ENCODE results near the gene TAF4.

The TAF4 gene

GRCh38 chr20:62047666-62048345 is 17.9 kb downstream of the TAF4 start:
- DNase-seq = peak in 3 of 10 donors; percentile 28 to 71 (median 32)
- intact Hi-C loops (cut with DNase I) = no loop called here

GRCh38 chr20:62046431-62046830 is 19.2 kb downstream of the TAF4 start:
- intact Hi-C loops (cut with DNase I) = no loop called here
- DNase-seq = peak in 2 of 10 donors; percentile 47 to 56

GRCh38 chr20:62045529-62046285 is 20.0 kb downstream of the TAF4 start:
- intact Hi-C loops (cut with DNase I) = no loop called here
- DNase-seq = peak in 2 of 10 donors; percentile 61 to 69

- DNase-seq = peak in 2 of 10 donors; percentile 53 to 77
- intact Hi-C loops (cut with DNase I) = no loop called here
Observed at GRCh38 chr20:62045118-62045517, 20.6 kb downstream of the TAF4 start.

GRCh38 chr20:62044631-62045030 is 21.1 kb downstream of the TAF4 start:
- intact Hi-C loops (cut with DNase I) = no loop called here
- peak in 2 of 10 donors; percentile 15 to 66 for DNase-seq

GRCh38 chr20:62043131-62043914 is 22.4 kb downstream of the TAF4 start:
- peak in 2 of 10 donors; percentile 40 to 59 for DNase-seq
- intact Hi-C loops (cut with DNase I) = no loop called here

- intact Hi-C loops (cut with DNase I) = no loop called here
- DNase-seq = peak in 2 of 10 donors; percentile 51 to 61
Observed at GRCh38 chr20:62042025-62042820, 23.5 kb downstream of the TAF4 start.

GRCh38 chr20:62040933-62041332 is 24.7 kb downstream of the TAF4 start:
- DNase-seq = peak in 1 of 10 donors; percentile 67
- intact Hi-C loops (cut with DNase I) = no loop called here

- intact Hi-C loops (cut with DNase I) = no loop called here
- peak in 4 of 10 donors; percentile 17 to 85 (median 56) for DNase-seq
Observed at GRCh38 chr20:62040381-62040922, 25.2 kb downstream of the TAF4 start.

GRCh38 chr20:62039738-62040137 is 25.9 kb downstream of the TAF4 start:
- intact Hi-C loops (cut with DNase I) = no loop called here

GRCh38 chr20:62032609-62033368 is 32.9 kb downstream of the TAF4 start:
- intact Hi-C loops (cut with DNase I) = no loop called here
- DNase-seq = no peak

More at GRCh38 chr20:62039738-62040137, 25.9 kb downstream of the TAF4 start:
- DNase-seq = no peak

- DNase-seq = peak in 1 of 10 donors; percentile 13
- intact Hi-C loops (cut with DNase I) = no loop called here
Observed at GRCh38 chr20:62031462-62032092, 34.1 kb downstream of the TAF4 start.

GRCh38 chr20:62030834-62031434 is 34.7 kb downstream of the TAF4 start:
- intact Hi-C loops (cut with DNase I) = no loop called here

GRCh38 chr20:62030357-62030756 is 35.3 kb downstream of the TAF4 start:
- DNase-seq = no peak
- intact Hi-C loops (cut with DNase I) = no loop called here

More at GRCh38 chr20:62030834-62031434, 34.7 kb downstream of the TAF4 start:
- DNase-seq = peak in 1 of 10 donors; percentile 26

- intact Hi-C loops (cut with DNase I) = no loop called here
- peak in 1 of 10 donors; percentile 51 for DNase-seq
Observed at GRCh38 chr20:62029949-62030348, 35.7 kb downstream of the TAF4 start.

GRCh38 chr20:62029296-62029695 is 36.4 kb downstream of the TAF4 start:
- DNase-seq = no peak
- intact Hi-C loops (cut with DNase I) = no loop called here

GRCh38 chr20:62028384-62028783 is 37.3 kb downstream of the TAF4 start:
- DNase-seq = peak in 2 of 10 donors; percentile 33 to 62
- intact Hi-C loops (cut with DNase I) = no loop called here

- DNase-seq = peak in 2 of 10 donors; percentile 42 to 76
- intact Hi-C loops (cut with DNase I) = no loop called here
Observed at GRCh38 chr20:62027698-62028321, 37.9 kb downstream of the TAF4 start.

Data from posterior cingulate gyrus (tissue), 11 donors.